Measurements from ENCODE around the gene PACSIN1.

DNA sequence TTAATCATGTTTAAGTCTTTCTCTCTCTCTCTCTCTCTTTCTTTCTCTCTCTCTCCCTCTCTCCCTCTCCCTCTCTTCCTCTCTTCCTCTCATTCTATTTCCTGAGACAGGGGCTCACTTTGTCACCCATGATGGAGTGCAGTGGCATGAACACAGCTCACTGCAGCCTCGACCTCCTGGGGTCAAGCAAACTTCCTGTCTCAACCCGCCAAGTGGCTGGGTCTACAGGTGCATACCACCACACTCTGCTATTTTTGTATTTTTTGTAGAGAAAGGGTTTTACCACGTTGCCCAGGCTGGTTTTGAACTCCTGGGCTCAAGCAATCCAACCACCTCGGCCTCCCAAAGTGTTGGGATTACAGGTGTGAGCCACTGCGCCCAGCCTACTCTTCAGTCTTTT lies 24.4 kb upstream of the PACSIN1 start:
- TF ChIP-seq, protein P1, sequence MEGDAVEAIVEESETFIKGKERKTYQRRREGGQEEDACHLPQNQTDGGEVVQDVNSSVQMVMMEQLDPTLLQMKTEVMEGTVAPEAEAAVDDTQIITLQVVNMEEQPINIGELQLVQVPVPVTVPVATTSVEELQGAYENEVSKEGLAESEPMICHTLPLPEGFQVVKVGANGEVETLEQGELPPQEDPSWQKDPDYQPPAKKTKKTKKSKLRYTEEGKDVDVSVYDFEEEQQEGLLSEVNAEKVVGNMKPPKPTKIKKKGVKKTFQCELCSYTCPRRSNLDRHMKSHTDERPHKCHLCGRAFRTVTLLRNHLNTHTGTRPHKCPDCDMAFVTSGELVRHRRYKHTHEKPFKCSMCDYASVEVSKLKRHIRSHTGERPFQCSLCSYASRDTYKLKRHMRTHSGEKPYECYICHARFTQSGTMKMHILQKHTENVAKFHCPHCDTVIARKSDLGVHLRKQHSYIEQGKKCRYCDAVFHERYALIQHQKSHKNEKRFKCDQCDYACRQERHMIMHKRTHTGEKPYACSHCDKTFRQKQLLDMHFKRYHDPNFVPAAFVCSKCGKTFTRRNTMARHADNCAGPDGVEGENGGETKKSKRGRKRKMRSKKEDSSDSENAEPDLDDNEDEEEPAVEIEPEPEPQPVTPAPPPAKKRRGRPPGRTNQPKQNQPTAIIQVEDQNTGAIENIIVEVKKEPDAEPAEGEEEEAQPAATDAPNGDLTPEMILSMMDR (IDR thresholded peaks at IDR 0.05) = no peak
- TF ChIP-seq POLR2AphosphoS5 (IDR thresholded peaks at IDR 0.05) (no peak), EP300 (IDR thresholded peaks at IDR 0.05) (no peak)

Data from stomach (tissue), 4 donors.